K562 (cell line): Measurements from ENCODE around the gene XYLB. TPM values are rescaled to one million over a fixed set of nuclear protein-coding genes. Genes with fewer than 3 reads are reported as not detected.

Source experiments
- ATAC-seq: fragments of 200-7000 bp; cut with Tn5 transposase; 3 replicates; pipeline ENCODE4 v1.9.1; 2020; ENCODE audit warnings: moderate library complexity
- BruUV-seq: library from RNA; stranded (reverse); fragments of 400-500 nt; replicated peaks from 2 replicates; lab custom pipeline; 2021; lab: Mats Ljungman, UMichigan
- CTCF ChIA-PET: fragments of 300-600 bp; formaldehyde crosslinking; extraction: SDS; loops from one replicate; lab custom pipeline; 2021; ENCODE audit warnings: low intra/inter-chr PET ratio; lab: Yijun Ruan, JAX
- POLR2A ChIA-PET: fragments of 300-600, 350-650 bp; sonication (Branson Sonifier 250); formaldehyde crosslinking; extraction: SDS; loops from one replicate; lab custom pipeline; 2021; ENCODE audit warnings: antibody characterized with exemption, inconsistent platforms; lab: Yijun Ruan, JAX
- DNase-seq, 4 experiments: peaks; one replicate each; pipeline versions ENCODE4 v3.0.0 to v3.0.0-alpha.2; 2011 to 2018; ENCODE audit warnings: low spot score in 3 of 4, mixed read lengths in 3 of 4; ENCODE audit errors: extremely low read depth in 1 of 4
- FAIRE-seq: peaks from 2 replicates; lab custom pipeline; 2011; peaks lifted over from hg19 to GRCh38; lab: Jason Lieb, UNC
- H2AFZ ChIP-seq: 2 replicates; pipeline ENCODE4 v1.6.0; 2011; ENCODE audit warnings: low read depth, low read length, control low read depth, inconsistent platforms
- H3K27ac ChIP-seq: fragments of 200-600 bp; 3 replicates; pipeline ENCODE4 v1.8.0; 2011; ENCODE audit warnings: low read depth, mild to moderate bottlenecking, control low read depth, inconsistent platforms, low read length, moderate library complexity, mixed read lengths; ENCODE audit errors: extremely low read depth
- H3K27me3 ChIP-seq, 2 experiments: fragments of 300-600 bp in 1 of 2; 2 replicates in 1 of 2; 3 replicates in 1 of 2; pipeline versions ENCODE4 v1.6.0 to v1.8.0; 2011; ENCODE audit warnings: inconsistent platforms in 2 of 2, low read length in 2 of 2, mild to moderate bottlenecking in 1 of 2, mixed read lengths in 1 of 2, moderate library complexity in 1 of 2; ENCODE audit not compliant: control insufficient read depth in 2 of 2, insufficient read depth in 2 of 2
- H3K36me3 ChIP-seq: fragments of 300-600 bp; 3 replicates; pipeline ENCODE4 v1.8.0; 2011; ENCODE audit warnings: mild to moderate bottlenecking, low read length, inconsistent platforms; ENCODE audit not compliant: control insufficient read depth, insufficient read depth
- H3K4me1 ChIP-seq, 2 experiments: fragments of 200-600 bp in 1 of 2; replicated peaks in 1 of 2; 2 replicates in 1 of 2; 3 replicates in 1 of 2; pipeline versions ENCODE4 v1.5.1 to v1.8.0; 2011; ENCODE audit warnings: inconsistent platforms in 2 of 2, low read length in 2 of 2, mild to moderate bottlenecking in 1 of 2, mixed read lengths in 1 of 2, moderate library complexity in 1 of 2; ENCODE audit not compliant: control insufficient read depth in 2 of 2, insufficient read depth in 2 of 2
- H3K4me2 ChIP-seq: 2 replicates; pipeline ENCODE4 v1.6.1; 2011; ENCODE audit warnings: low read length, control low read depth, inconsistent platforms, mixed read lengths; ENCODE audit not compliant: insufficient read depth
- H3K4me3 ChIP-seq: fragments of 200-600 bp; sonication (generic), shearing (Covaris generic); 2 replicates; pipeline ENCODE4 v1.5.1; 2016; ENCODE audit warnings: control low read depth, inconsistent platforms
- H3K79me2 ChIP-seq: fragments of 200-600 bp; 3 replicates; pipeline ENCODE4 v1.8.0; 2011; ENCODE audit warnings: low read length, inconsistent platforms; ENCODE audit not compliant: control insufficient read depth, insufficient read depth
- H3K9ac ChIP-seq, 2 experiments: 2 replicates each; pipeline versions ENCODE4 v1.6.0 to v1.6.1; 2011; ENCODE audit warnings: low read depth in 2 of 2, low read length in 2 of 2, control low read depth in 1 of 2, inconsistent platforms in 1 of 2, mild to moderate bottlenecking in 1 of 2, mixed read lengths in 1 of 2; ENCODE audit not compliant: insufficient read depth in 1 of 2
- H3K9me1 ChIP-seq: one replicate; pipeline ENCODE4 v1.6.0; 2011; ENCODE audit warnings: inconsistent platforms, mild to moderate bottlenecking, low read length, moderate library complexity; ENCODE audit not compliant: control insufficient read depth, insufficient read depth
- H3K9me3 ChIP-seq: replicated peaks from 2 replicates; pipeline ENCODE4 v1.5.1; 2011; ENCODE audit warnings: low read depth, low read length, inconsistent platforms; ENCODE audit not compliant: control insufficient read depth, insufficient read depth
- H4K20me1 ChIP-seq: replicated peaks from 2 replicates; pipeline ENCODE4 v1.6.1; 2011; ENCODE audit warnings: low read length, inconsistent platforms, mixed read lengths; ENCODE audit not compliant: control insufficient read depth, insufficient read depth
- ARHGAP35 ChIP-seq: fragments of 450-650 bp; IDR thresholded peaks from 2 replicates; pipeline ENCODE4 v1.6.1; 2018; ENCODE audit not compliant: partially characterized antibody
- BRD9 ChIP-seq: fragments of 450-650 bp; IDR thresholded peaks from 2 replicates; pipeline ENCODE4 v1.6.1; 2018; ENCODE audit warnings: low read depth; ENCODE audit not compliant: partially characterized antibody
- E2F5 ChIP-seq: sonication (generic); formaldehyde crosslinking; IDR thresholded peaks from 2 replicates; pipeline ENCODE4 v1.8.0; 2022; ENCODE audit warnings: mild to moderate bottlenecking, missing genetic modification reagents
- GATA2 ChIP-seq: sonication (generic); formaldehyde crosslinking; IDR thresholded peaks from 2 replicates; pipeline ENCODE4 v1.4.0; 2020; ENCODE audit warnings: mild to moderate bottlenecking, missing genetic modification reagents
- HDAC2 ChIP-seq: fragments of 450-650 bp; IDR thresholded peaks from 2 replicates; pipeline ENCODE4 v1.6.1; 2016; ENCODE audit warnings: mild to moderate bottlenecking
- HES1 ChIP-seq: fragments of 450-650 bp; IDR thresholded peaks from 2 replicates; pipeline ENCODE4 v1.6.1; 2016; ENCODE audit warnings: low read depth, mild to moderate bottlenecking, moderate library complexity
- MAFF ChIP-seq: IDR thresholded peaks from 2 replicates; pipeline ENCODE4 v1.6.1; 2012; ENCODE audit warnings: low read length, improper control_type of control experiment
- MED1 ChIP-seq: sonication (generic); formaldehyde crosslinking; IDR thresholded peaks from 2 replicates; pipeline ENCODE4 v1.8.1; 2023; ENCODE audit warnings: missing genetic modification reagents, borderline replicate concordance
- POU5F1 ChIP-seq: fragments of 150-350 bp; IDR thresholded peaks from 2 replicates; pipeline ENCODE4 v1.6.1; 2014; ENCODE audit warnings: borderline replicate concordance, low read length, low read depth, mild to moderate bottlenecking; ENCODE audit not compliant: partially characterized antibody
- TBP ChIP-seq: optimal IDR thresholded peaks from 2 replicates; pipeline ENCODE3; 2011; ENCODE audit warnings: low read depth, low read length, improper control_type of control experiment
- USF2 ChIP-seq: sonication (generic); formaldehyde crosslinking; IDR thresholded peaks from 2 replicates; pipeline ENCODE4 v1.5.0; 2020; ENCODE audit warnings: missing genetic modification reagents
- ZFX ChIP-seq: sonication (generic); formaldehyde crosslinking; IDR thresholded peaks from 2 replicates; pipeline ENCODE4 v1.8.0; 2022; ENCODE audit warnings: mild to moderate bottlenecking, missing genetic modification reagents, moderate library complexity
- ZNF124 ChIP-seq: sonication (generic); formaldehyde crosslinking; IDR thresholded peaks from 2 replicates; pipeline ENCODE4 v1.8.1; 2022; ENCODE audit warnings: missing genetic modification reagents
- ZNF232 ChIP-seq: sonication (generic); formaldehyde crosslinking; IDR thresholded peaks from 2 replicates; pipeline ENCODE4 v1.8.0; 2022; ENCODE audit warnings: mild to moderate bottlenecking, missing genetic modification reagents
- ZNF695 ChIP-seq: fragments of 450-650 bp; formaldehyde crosslinking; IDR thresholded peaks from 2 replicates; pipeline ENCODE4 v1.4.0; 2020; ENCODE audit warnings: mild to moderate bottlenecking, moderate library complexity
- WGBS: fragments of 100-300 bp; shearing (Covaris generic); methylation state at CpG from one replicate; pipeline ENCODE4 v1.1.6; 2016; ENCODE audit warnings: low coverage, mixed read lengths; ENCODE audit not compliant: insufficient coverage; ENCODE audit errors: missing lambda C conversion rate; 5-methylcytosine and 5-hydroxymethylcytosine counted together
- in situ Hi-C: fragments of 300-500 bp; cut with MboI; formaldehyde crosslinking; loops from 4 replicates; pipeline ENCODE4 v1.15.0; 2018; ENCODE audit warnings: inconsistent platforms, mixed read lengths
- intact Hi-C: fragments of 100-400 bp; cut with micrococcal nuclease; formaldehyde crosslinking; loops from 2 replicates; pipeline ENCODE4 v1.14.2; 2022
- polyA plus RNA-seq, 8 experiments: library from polyadenylated mRNA; depleted of rRNA in 4 of 8; stranded (reverse) in 5 of 8; unstranded in 3 of 8; fragments of >200 nt; fragmentation: Nextera tagmentation in 2 of 8; fragmentation: Illumina TruSeq in 1 of 8; extraction: Ambion mirVana in 2 of 8; extraction: Trizol in 1 of 8; gene quantifications; 2 replicates each; pipeline versions ENCODE4 v1.2.1 to v1.2.3, GENCODE V29; 2011 to 2014; ENCODE audit warnings: inconsistent platforms in 1 of 8, missing spikeins in 1 of 8
- total RNA-seq, 7 experiments: library from RNA; depleted of rRNA in 6 of 7; stranded (reverse); fragments of >200 nt in 6 of 7; fragmentation: Illumina TruSeq in 2 of 7; extraction: Trizol in 2 of 7; gene quantifications; 2 replicates each; pipeline versions ENCODE4 v1.2.1 to v1.2.3, GENCODE V29; 2011 to 2021; ENCODE audit warnings: low replicate concordance in 1 of 7

The XYLB gene
- total and polyA plus RNA-seq, 9 of the 15 experiments (the other 6 are each of a cell fraction or from before 2014, with no cell fraction given): 4.0 to 20.2 (median 13.2) TPM

GRCh38 chr3:38387862-38388261 is 41.3 kb downstream of the XYLB start:
- ChIA-PET CTCF (no interaction called here), POLR2A (no interaction called here)
- H3K4me2 ChIP-seq: no peak overlapping the region
- H4K20me1 ChIP-seq: no peaks in the 10 kb centered on the region
- DNase-seq (no peak), FAIRE-seq (no peak), ATAC-seq (no peak)
- WGBS: 96% methylated on average over 5 of the region's 5 CpGs
- no peaks in the 10 kb centered on the region for H3K4me1 ChIP-seq
- intact Hi-C loops: no loop called here
- TF ChIP-seq HES1 (no peak), TBP (no peak), ZNF124 (CRISPR knock-in tag) (no peak), ZNF695 (CRISPR knock-in tag) (no peak), HDAC2 (no peak), GATA2 (CRISPR knock-in tag) (no peak), POU5F1 (no peak), E2F5 (CRISPR knock-in tag) (no peak), ZFX (CRISPR knock-in tag) (no peak), MAFF (no peak), MED1 (no peak), BRD9 (no peak), USF2 (no peak), ARHGAP35 (no peak), ZNF232 (CRISPR knock-in tag) (no peak)
- TF ChIP-seq, all 486 proteins: peak for 0
- in situ Hi-C loops: no loop called here
- H3K27me3 ChIP-seq: no peaks in the 10 kb centered on the region
- no peak overlapping the region for H3K4me3 ChIP-seq
- H3K79me2 ChIP-seq: no peaks in the 10 kb centered on the region
- peaks cover 3% of the 10 kb centered on the region for H3K9me1 ChIP-seq
- H3K36me3 ChIP-seq: peaks cover 57% of the 10 kb centered on the region
- H3K9me3 ChIP-seq: peaks cover 3% of the 10 kb centered on the region
- no peak overlapping the region for H3K9ac ChIP-seq
- no peak overlapping the region for H2AFZ ChIP-seq
- no peak overlapping the region for H3K27ac ChIP-seq
- BruUV-seq: no TSS peak
